Fibroblast of mammary gland (primary cell): ENCODE data around the gene FCRL6.

ENCODE experiments used
- DNase-seq: peaks from one replicate; pipeline ENCODE4 v3.0.0-alpha.2; 2010; ENCODE audit warnings: low read depth
- H3K4me3 ChIP-seq: 2 replicates; pipeline ENCODE4 v1.5.1; 2011; ENCODE audit warnings: low read depth, mild to moderate bottlenecking, low read length, moderate library complexity; ENCODE audit not compliant: control insufficient read depth
- CTCF ChIP-seq: conservative IDR thresholded peaks from 2 replicates; pipeline ENCODE4 v1.5.1; 2011; ENCODE audit warnings: low read depth, low read length, inconsistent platforms; ENCODE audit not compliant: control insufficient read depth, insufficient read depth

FCRL6 gene

GRCh38 chr1:159827102-159827490 lies 24.9 kb downstream of the FCRL6 start:
- no peak for TF ChIP-seq CTCF
- H3K4me3 ChIP-seq: no peak overlapping the region
- DNase-seq: no peak

GRCh38 chr1:159827549-159827948 lies 25.4 kb downstream of the FCRL6 start:
- TF ChIP-seq CTCF: no peak

GRCh38 chr1:159828176-159828575 lies 26.0 kb downstream of the FCRL6 start:
- no peak for TF ChIP-seq CTCF
- H3K4me3 ChIP-seq: no peak overlapping the region
- DNase-seq: no peak

More at GRCh38 chr1:159827549-159827948, 25.4 kb downstream of the FCRL6 start:
- no peak overlapping the region for H3K4me3 ChIP-seq
- DNase-seq: no peak

- no peak for TF ChIP-seq CTCF
- H3K4me3 ChIP-seq: no peak overlapping the region
- peak; percentile 32 for DNase-seq
These were observed 26.6 kb downstream of the FCRL6 start for GRCh38 chr1:159828581-159829272.

- no peak for DNase-seq
- TF ChIP-seq CTCF: peak; percentile 26
- no peak overlapping the region for H3K4me3 ChIP-seq
These were observed 27.1 kb downstream of the FCRL6 start for GRCh38 chr1:159829273-159829634.

GRCh38 chr1:159829822-159830465 lies 27.8 kb downstream of the FCRL6 start:
- peak; percentile 90 for DNase-seq
- TF ChIP-seq CTCF: no peak
- H3K4me3 ChIP-seq: no peak overlapping the region
